ENCODE measurements around the gene NMRAL1. TPM values are rescaled to one million over a fixed set of nuclear protein-coding genes. Genes with fewer than 3 reads are reported as not detected.

NMRAL1 gene
- polyA plus RNA-seq, 2 donors: 39.8 to 40.7 TPM

- H3K9me3 ChIP-seq (ENCODE audit: control insufficient read depth in 2 of 2, insufficient read depth in 1 of 2, low read depth in 1 of 2, low read length in 1 of 2): no peaks in the 10 kb centered on the region
- 90 to 94% methylated on average over 14 of the region's 14 CpGs for WGBS, 2 donors
- no peaks in the 10 kb centered on the region for H3K27me3 ChIP-seq (ENCODE audit: control insufficient read depth in 1 of 2, insufficient read depth in 2 of 2, low read length in 2 of 2)
- no peaks in the 10 kb centered on the region for H3K4me1 ChIP-seq (ENCODE audit: control insufficient read depth in 2 of 2, insufficient read depth in 2 of 2, low read length in 1 of 2)
- no peak overlapping the region for H3K27ac ChIP-seq (ENCODE audit: low read depth in 2 of 2, low read length in 1 of 2)
- peaks cover 22 to 45% of the 10 kb centered on the region in 2 donors for H3K36me3 ChIP-seq (ENCODE audit: control insufficient read depth in 2 of 2, insufficient read depth in 2 of 2, low read length in 1 of 2)
- H3K4me3 ChIP-seq (ENCODE audit: low read depth in 1 of 2, low read length in 2 of 2): no peak overlapping the region
Observed at GRCh38 chr16:4455081-4455480, 19.3 kb downstream of the NMRAL1 start.

GRCh38 chr16:4454623-4455022, 19.8 kb downstream of the NMRAL1 start:
- Histone ChIP-seq H3K27ac (ENCODE audit: low read depth in 2 of 2, low read length in 1 of 2) (no peak overlapping the region), H3K36me3 (ENCODE audit: control insufficient read depth in 2 of 2, insufficient read depth in 2 of 2, low read length in 1 of 2) (peaks cover 22 to 47% of the 10 kb centered on the region in 2 donors), H3K4me1 (ENCODE audit: control insufficient read depth in 2 of 2, insufficient read depth in 2 of 2, low read length in 1 of 2) (no peaks in the 10 kb centered on the region), H3K27me3 (ENCODE audit: control insufficient read depth in 1 of 2, insufficient read depth in 2 of 2, low read length in 2 of 2) (no peaks in the 10 kb centered on the region), H3K4me3 (ENCODE audit: low read depth in 1 of 2, low read length in 2 of 2) (no peak overlapping the region), H3K9me3 (ENCODE audit: control insufficient read depth in 2 of 2, insufficient read depth in 1 of 2, low read depth in 1 of 2, low read length in 1 of 2) (no peaks in the 10 kb centered on the region)
- 78 to 81% methylated on average over 9 of the region's 9 CpGs for WGBS, 2 donors

- H3K27me3 ChIP-seq (ENCODE audit: control insufficient read depth in 1 of 2, insufficient read depth in 2 of 2, low read length in 2 of 2): no peaks in the 10 kb centered on the region
- no peak overlapping the region for H3K4me3 ChIP-seq (ENCODE audit: low read depth in 1 of 2, low read length in 2 of 2)
- no peaks in the 10 kb centered on the region for H3K9me3 ChIP-seq (ENCODE audit: control insufficient read depth in 2 of 2, insufficient read depth in 1 of 2, low read depth in 1 of 2, low read length in 1 of 2)
- peaks cover 25 to 56% of the 10 kb centered on the region in 2 donors for H3K36me3 ChIP-seq (ENCODE audit: control insufficient read depth in 2 of 2, insufficient read depth in 2 of 2, low read length in 1 of 2)
- no peaks in the 10 kb centered on the region for H3K4me1 ChIP-seq (ENCODE audit: control insufficient read depth in 2 of 2, insufficient read depth in 2 of 2, low read length in 1 of 2)
- WGBS, 2 donors: 95 to 98% methylated on average over 5 of the region's 5 CpGs
- no peak overlapping the region for H3K27ac ChIP-seq (ENCODE audit: low read depth in 2 of 2, low read length in 1 of 2)
Observed at GRCh38 chr16:4452674-4453073, 21.8 kb downstream of the NMRAL1 start.

- no peaks in the 10 kb centered on the region for H3K4me1 ChIP-seq (ENCODE audit: control insufficient read depth in 2 of 2, insufficient read depth in 2 of 2, low read length in 1 of 2)
- WGBS, 2 donors: 92 to 94% methylated on average over 14 of the region's 14 CpGs
- H3K4me3 ChIP-seq (ENCODE audit: low read depth in 1 of 2, low read length in 2 of 2): no peak overlapping the region
- peaks cover 36 to 58% of the 10 kb centered on the region in 2 donors for H3K36me3 ChIP-seq (ENCODE audit: control insufficient read depth in 2 of 2, insufficient read depth in 2 of 2, low read length in 1 of 2)
- no peak overlapping the region for H3K27ac ChIP-seq (ENCODE audit: low read depth in 2 of 2, low read length in 1 of 2)
- H3K27me3 ChIP-seq (ENCODE audit: control insufficient read depth in 1 of 2, insufficient read depth in 2 of 2, low read length in 2 of 2): no peaks in the 10 kb centered on the region
- no peaks in the 10 kb centered on the region for H3K9me3 ChIP-seq (ENCODE audit: control insufficient read depth in 2 of 2, insufficient read depth in 1 of 2, low read depth in 1 of 2, low read length in 1 of 2)
Observed at GRCh38 chr16:4450931-4451519, 23.4 kb downstream of the NMRAL1 start.

- 92 to 96% methylated on average over 14 of the region's 14 CpGs for WGBS, 2 donors
- no peaks in the 10 kb centered on the region for H3K9me3 ChIP-seq (ENCODE audit: control insufficient read depth in 2 of 2, insufficient read depth in 1 of 2, low read depth in 1 of 2, low read length in 1 of 2)
- no peaks in the 10 kb centered on the region for H3K27me3 ChIP-seq (ENCODE audit: control insufficient read depth in 1 of 2, insufficient read depth in 2 of 2, low read length in 2 of 2)
- no peak overlapping the region for H3K4me3 ChIP-seq (ENCODE audit: low read depth in 1 of 2, low read length in 2 of 2)
- H3K27ac ChIP-seq (ENCODE audit: low read depth in 2 of 2, low read length in 1 of 2): no peak overlapping the region
- H3K36me3 ChIP-seq (ENCODE audit: control insufficient read depth in 2 of 2, insufficient read depth in 2 of 2, low read length in 1 of 2): peaks cover 35 to 53% of the 10 kb centered on the region in 2 donors
- no peaks in the 10 kb centered on the region for H3K4me1 ChIP-seq (ENCODE audit: control insufficient read depth in 2 of 2, insufficient read depth in 2 of 2, low read length in 1 of 2)
Observed at GRCh38 chr16:4450430-4450829, 24.0 kb downstream of the NMRAL1 start.

GRCh38 chr16:4443986-4444385, 30.4 kb downstream of the NMRAL1 start:
- no peak overlapping the region for H3K27ac ChIP-seq (ENCODE audit: low read depth in 2 of 2, low read length in 1 of 2)
- H3K9me3 ChIP-seq (ENCODE audit: control insufficient read depth in 2 of 2, insufficient read depth in 1 of 2, low read depth in 1 of 2, low read length in 1 of 2): no peaks in the 10 kb centered on the region
- H3K27me3 ChIP-seq (ENCODE audit: control insufficient read depth in 1 of 2, insufficient read depth in 2 of 2, low read length in 2 of 2): no peaks in the 10 kb centered on the region
- WGBS, 2 donors: 85 to 90% methylated on average over 4 of the region's 4 CpGs
- H3K36me3 ChIP-seq (ENCODE audit: control insufficient read depth in 2 of 2, insufficient read depth in 2 of 2, low read length in 1 of 2): peaks cover 42 to 56% of the 10 kb centered on the region in 2 donors
- H3K4me1 ChIP-seq (ENCODE audit: control insufficient read depth in 2 of 2, insufficient read depth in 2 of 2, low read length in 1 of 2): no peaks in the 10 kb centered on the region
- H3K4me3 ChIP-seq (ENCODE audit: low read depth in 1 of 2, low read length in 2 of 2): no peak overlapping the region

GRCh38 chr16:4443271-4443670, 31.2 kb downstream of the NMRAL1 start:
- H3K9me3 ChIP-seq (ENCODE audit: control insufficient read depth in 2 of 2, insufficient read depth in 1 of 2, low read depth in 1 of 2, low read length in 1 of 2): no peaks in the 10 kb centered on the region
- H3K4me1 ChIP-seq (ENCODE audit: control insufficient read depth in 2 of 2, insufficient read depth in 2 of 2, low read length in 1 of 2): no peaks in the 10 kb centered on the region
- H3K27me3 ChIP-seq (ENCODE audit: control insufficient read depth in 1 of 2, insufficient read depth in 2 of 2, low read length in 2 of 2): no peaks in the 10 kb centered on the region
- WGBS, 2 donors: 76 to 82% methylated on average over 5 of the region's 5 CpGs
- peaks cover 39 to 52% of the 10 kb centered on the region in 2 donors for H3K36me3 ChIP-seq (ENCODE audit: control insufficient read depth in 2 of 2, insufficient read depth in 2 of 2, low read length in 1 of 2)
- no peak overlapping the region for H3K4me3 ChIP-seq (ENCODE audit: low read depth in 1 of 2, low read length in 2 of 2)
- no peak overlapping the region for H3K27ac ChIP-seq (ENCODE audit: low read depth in 2 of 2, low read length in 1 of 2)

- Histone ChIP-seq H3K27me3 (ENCODE audit: control insufficient read depth in 1 of 2, insufficient read depth in 2 of 2, low read length in 2 of 2) (no peaks in the 10 kb centered on the region), H3K36me3 (ENCODE audit: control insufficient read depth in 2 of 2, insufficient read depth in 2 of 2, low read length in 1 of 2) (peaks cover 37 to 47% of the 10 kb centered on the region in 2 donors), H3K4me3 (ENCODE audit: low read depth in 1 of 2, low read length in 2 of 2) (no peak overlapping the region), H3K9me3 (ENCODE audit: control insufficient read depth in 2 of 2, insufficient read depth in 1 of 2, low read depth in 1 of 2, low read length in 1 of 2) (no peaks in the 10 kb centered on the region), H3K4me1 (ENCODE audit: control insufficient read depth in 2 of 2, insufficient read depth in 2 of 2, low read length in 1 of 2) (no peaks in the 10 kb centered on the region), H3K27ac (ENCODE audit: low read depth in 2 of 2, low read length in 1 of 2) (no peak overlapping the region)
- whole genome bisulfite sequencing, 2 donors: 91% methylated on average over 11 of the region's 11 CpGs
Observed at GRCh38 chr16:4442371-4442770, 32.1 kb downstream of the NMRAL1 start.

- no peak overlapping the region for H3K27ac ChIP-seq (ENCODE audit: low read depth in 2 of 2, low read length in 1 of 2)
- H3K36me3 ChIP-seq (ENCODE audit: control insufficient read depth in 2 of 2, insufficient read depth in 2 of 2, low read length in 1 of 2): peaks cover 13 to 22% of the 10 kb centered on the region in 2 donors
- WGBS, 2 donors: 97 to 98% methylated on average over 3 of the region's 3 CpGs
- H3K9me3 ChIP-seq (ENCODE audit: control insufficient read depth in 2 of 2, insufficient read depth in 1 of 2, low read depth in 1 of 2, low read length in 1 of 2): no peaks in the 10 kb centered on the region
- H3K27me3 ChIP-seq (ENCODE audit: control insufficient read depth in 1 of 2, insufficient read depth in 2 of 2, low read length in 2 of 2): no peaks in the 10 kb centered on the region
- no peak overlapping the region for H3K4me3 ChIP-seq (ENCODE audit: low read depth in 1 of 2, low read length in 2 of 2)
- no peaks in the 10 kb centered on the region for H3K4me1 ChIP-seq (ENCODE audit: control insufficient read depth in 2 of 2, insufficient read depth in 2 of 2, low read length in 1 of 2)
Observed at GRCh38 chr16:4437366-4437765, 37.1 kb downstream of the NMRAL1 start.

GRCh38 chr16:4435337-4436067, 38.9 kb downstream of the NMRAL1 start:
- no peak overlapping the region for H3K27ac ChIP-seq (ENCODE audit: low read depth in 2 of 2, low read length in 1 of 2)
- 70 to 71% methylated on average over 8 of the region's 8 CpGs for whole genome bisulfite sequencing, 2 donors
- H3K4me1 ChIP-seq (ENCODE audit: control insufficient read depth in 2 of 2, insufficient read depth in 2 of 2, low read length in 1 of 2): no peaks in the 10 kb centered on the region
- no peaks in the 10 kb centered on the region for H3K9me3 ChIP-seq (ENCODE audit: control insufficient read depth in 2 of 2, insufficient read depth in 1 of 2, low read depth in 1 of 2, low read length in 1 of 2)
- peaks cover under 1 to 9% of the 10 kb centered on the region in 2 donors for H3K36me3 ChIP-seq (ENCODE audit: control insufficient read depth in 2 of 2, insufficient read depth in 2 of 2, low read length in 1 of 2)
- H3K4me3 ChIP-seq (ENCODE audit: low read depth in 1 of 2, low read length in 2 of 2): no peak overlapping the region
- H3K27me3 ChIP-seq (ENCODE audit: control insufficient read depth in 1 of 2, insufficient read depth in 2 of 2, low read length in 2 of 2): no peaks in the 10 kb centered on the region
